AG08396 (cell line): ENCODE data around the gene CCSER1.
"Not testable (repeated sequence)": the region's sequence is repeated elsewhere in the genome, so short reads cannot be mapped to it uniquely, and the experiment has no call there.

ENCODE experiments used
- DNase-seq: peaks from one replicate; pipeline ENCODE4 v3.0.0; 2012; ENCODE audit warnings: low spot score, mixed read lengths

The CCSER1 gene

DNA sequence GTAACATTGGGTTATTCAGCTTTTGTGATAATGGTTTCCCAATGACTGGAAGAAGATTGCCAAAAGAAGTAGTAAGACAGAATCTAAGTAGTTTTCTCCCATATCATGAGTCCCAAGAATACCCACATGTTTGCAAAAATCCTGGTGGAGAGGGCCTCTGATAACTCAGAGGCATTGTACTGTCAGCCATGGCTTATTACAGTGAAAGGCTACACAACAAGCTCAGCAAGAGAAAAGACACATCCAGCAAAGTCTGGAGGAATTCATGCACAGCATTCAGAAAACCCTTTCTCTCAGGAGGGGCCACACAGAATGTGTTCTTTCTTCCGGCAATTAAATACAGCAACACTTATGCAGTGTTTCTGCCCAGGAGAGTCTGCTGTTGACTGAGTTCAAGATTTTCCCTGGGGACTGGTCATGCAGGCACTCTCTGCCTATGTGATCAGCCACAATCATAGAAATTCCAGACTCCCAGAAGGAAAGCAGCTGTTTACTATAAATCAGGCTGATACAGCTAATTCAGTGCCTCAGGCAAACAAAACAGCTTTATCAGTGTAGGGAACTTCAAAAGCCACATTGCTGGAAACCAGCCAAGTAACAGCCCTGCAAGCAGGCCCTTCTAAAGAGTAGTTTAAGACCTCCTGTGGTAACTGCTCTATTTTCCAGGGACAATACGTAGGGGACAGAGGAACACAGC is 937.1 kb downstream of the CCSER1 start:
- peak; percentile 1 for DNase-seq

DNA sequence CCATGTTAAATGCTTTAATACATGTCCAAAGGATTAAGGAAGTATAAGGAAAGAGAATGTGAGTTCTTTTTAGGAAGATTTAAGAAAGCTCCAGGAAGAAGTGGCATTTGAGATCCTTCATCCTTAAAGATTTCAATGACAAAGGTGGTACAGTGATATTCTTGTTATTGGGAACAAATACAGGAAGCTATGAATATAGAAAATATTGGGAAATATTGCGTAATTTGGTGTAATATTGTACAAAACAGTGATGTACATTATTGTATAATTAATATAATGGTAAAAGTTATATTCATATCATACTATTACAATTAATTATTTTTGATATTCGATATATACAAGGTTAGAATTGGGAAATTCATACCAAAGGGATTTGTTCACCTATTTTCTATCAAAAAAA is 937.9 kb downstream of the CCSER1 start:
- DNase-seq = no peak

DNA sequence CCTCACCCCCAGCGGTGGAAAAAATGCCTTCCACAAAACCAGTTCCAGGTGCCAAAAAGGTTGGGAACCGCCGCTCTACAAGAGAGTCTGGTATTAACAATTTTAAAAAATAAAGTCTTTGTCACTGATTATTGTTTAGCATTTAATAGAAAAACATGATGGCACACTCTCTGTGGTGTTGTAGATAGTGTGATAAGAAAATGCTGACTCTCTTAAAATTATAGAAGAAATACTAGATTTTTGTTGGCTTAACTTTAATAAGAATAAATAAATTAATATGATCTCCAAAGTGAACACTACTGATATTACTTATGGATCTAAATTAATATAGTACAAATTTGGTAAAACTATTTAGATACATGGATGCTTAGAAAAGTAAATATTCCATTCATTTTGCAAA is 943.5 kb downstream of the CCSER1 start:
- DNase-seq = no peak

DNA sequence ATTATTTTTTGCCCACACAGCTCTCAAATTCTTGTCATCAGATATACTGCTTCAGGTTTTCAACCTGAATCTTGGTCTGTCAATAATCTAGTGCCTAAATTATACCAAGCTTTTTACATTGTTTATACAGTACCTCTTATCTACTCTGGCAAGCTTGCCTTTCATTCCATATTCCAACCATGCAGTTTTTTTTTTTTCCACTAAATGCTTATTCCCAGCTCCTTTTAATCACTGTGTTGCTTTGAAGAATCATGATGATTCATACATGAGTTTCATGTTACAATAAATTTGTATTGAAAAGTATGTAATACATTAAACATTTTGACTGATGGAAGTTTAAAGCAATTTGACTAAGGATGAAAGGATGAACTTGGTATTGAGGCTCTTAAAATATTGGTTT is 949.0 kb downstream of the CCSER1 start:
- DNase-seq = no peak

DNA sequence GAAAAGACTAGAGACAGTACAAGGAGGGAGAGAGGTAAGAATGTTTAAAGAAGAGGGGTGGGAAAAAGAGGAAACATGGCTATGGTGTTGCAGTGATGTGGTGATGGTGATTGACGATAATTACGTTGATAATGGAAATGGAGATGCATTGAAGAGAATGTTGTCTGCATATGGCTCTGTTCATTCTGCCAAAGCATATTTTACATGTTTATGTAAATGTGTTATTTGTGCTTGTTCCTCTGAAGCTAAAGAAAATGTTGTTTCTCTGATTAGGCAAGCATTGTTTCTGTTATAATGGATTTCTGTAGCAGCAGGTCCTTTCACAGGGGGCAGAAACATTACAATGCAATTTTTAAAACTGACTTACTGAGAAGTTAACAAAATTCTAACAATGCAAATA is 958.8 kb downstream of the CCSER1 start:
- no peak for DNase-seq

DNA sequence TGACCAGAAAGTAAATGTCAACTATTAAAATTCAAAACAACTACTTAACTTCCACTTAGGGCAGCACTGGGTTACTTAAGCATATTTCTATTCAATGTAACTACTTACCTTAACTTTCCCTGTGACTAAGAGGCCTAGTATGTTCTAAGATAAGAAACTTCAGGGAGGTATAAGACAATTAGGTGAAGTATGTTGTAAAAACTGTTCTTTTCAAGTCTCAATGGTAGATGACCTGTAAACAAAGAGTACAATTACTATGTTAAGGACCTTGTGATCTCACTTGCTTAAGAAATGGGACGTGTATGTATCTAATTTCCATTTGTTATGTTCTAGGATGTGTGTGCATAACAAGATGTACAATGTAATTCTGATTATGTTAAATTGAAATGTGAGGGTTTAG is 960.5 kb downstream of the CCSER1 start:
- no peak for DNase-seq

DNA sequence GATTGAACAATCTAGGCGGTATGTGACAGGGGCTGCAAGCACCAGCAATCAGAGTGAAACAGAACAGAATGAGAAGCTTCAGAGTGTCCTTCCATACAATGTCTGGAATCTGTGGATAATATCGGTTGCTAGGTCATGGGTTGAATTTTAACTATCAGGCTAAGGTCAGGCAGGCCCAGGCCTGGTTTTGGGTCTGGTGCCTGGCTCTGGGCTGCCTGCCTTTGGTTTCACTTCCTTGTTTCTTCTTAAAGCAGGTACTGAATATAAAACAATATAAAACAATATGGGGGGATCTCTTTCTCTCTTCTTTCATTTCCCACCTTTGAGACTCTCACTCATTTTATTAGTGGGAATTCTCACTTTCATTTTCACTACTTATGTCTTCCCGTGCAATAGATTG is 962.0 kb downstream of the CCSER1 start:
- no peak for DNase-seq

DNA sequence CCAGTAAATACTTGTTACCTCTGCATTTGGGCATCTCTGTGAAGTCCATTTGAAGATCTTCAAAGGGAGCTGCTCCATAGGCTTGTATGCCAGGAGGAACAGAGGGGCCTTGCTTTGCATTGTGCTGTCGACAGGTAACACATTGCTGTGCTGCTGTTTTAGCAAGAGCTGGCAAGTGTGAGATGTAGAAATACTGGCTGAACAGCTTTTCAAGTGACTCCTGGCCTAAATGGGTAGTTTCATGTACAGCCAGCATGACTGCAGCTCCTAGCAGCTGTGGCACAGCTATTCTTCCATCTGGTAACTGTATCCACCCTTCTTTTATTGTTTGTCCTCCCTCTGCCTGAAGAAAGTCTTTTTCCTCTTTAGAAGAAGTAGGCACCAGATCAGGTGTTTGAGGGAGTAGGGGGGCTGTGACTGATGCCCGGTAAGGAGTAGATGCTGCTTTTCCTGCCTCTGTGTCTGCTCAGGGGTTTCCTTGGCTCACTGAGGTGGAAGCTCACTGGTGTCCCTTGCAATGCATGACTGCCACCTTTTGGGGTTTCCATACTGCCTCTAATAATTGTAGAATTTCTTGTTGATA is 965.3 kb downstream of the CCSER1 start:
- DNase-seq = no peak

DNA sequence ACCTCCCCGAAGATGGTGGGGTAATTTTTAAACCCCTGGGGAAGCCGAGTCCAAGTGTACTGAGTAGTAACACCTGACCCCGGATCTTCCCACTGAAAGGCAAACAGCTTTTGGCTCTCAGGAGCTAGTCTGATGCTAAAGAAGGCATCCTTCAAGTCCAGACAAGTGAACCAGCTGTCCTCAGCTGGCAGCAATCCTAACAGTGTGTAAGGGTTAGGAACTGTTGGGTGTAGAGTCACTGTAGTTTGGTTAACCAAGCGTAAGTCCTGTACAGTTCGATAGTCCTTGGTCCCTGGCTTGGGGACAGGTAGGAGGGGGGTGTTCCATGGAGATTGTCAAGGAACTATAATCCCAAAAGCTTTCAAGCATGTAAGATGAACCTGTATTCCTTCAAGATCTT is 967.0 kb downstream of the CCSER1 start:
- not testable (repeated sequence) for DNase-seq

DNA sequence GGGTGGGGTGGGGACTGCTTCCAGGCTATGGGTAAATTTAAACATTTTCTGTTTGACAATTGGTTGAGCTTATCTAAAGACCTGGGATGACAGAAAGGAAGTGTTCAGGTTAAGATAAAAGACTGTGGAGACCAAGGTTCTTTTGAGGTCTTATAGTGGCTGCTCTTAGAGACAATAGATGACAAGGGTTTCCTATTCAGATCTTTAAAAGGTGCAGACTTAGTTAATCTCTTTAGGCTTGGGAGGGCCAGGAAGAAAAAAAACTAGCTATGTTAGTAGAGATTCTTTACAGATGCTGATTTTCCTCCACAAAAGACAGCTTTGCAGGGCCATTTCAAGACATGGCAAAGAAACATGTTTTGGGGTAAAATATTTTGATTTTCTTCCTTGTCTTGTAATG is 972.5 kb downstream of the CCSER1 start:
- no peak for DNase-seq

DNA sequence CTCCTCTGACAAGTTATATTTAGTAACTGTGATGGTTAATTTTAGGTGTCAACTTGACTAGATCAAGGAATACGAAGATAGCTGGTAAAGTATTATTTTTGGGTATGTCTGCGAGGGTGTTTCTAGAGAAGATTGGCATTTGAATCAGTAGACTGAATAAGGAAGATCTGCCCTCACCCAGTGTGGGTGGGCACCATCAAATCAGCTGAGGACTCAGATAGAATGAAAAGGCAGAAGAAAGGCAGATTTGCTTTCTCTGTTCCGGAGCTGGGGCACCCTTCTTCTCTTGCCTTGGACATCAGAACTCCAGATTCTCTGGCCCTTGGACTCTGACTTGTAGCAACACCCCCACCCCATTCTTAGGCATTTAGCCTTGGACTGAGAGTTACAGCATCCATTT is 981.6 kb downstream of the CCSER1 start:
- no peak for DNase-seq

DNA sequence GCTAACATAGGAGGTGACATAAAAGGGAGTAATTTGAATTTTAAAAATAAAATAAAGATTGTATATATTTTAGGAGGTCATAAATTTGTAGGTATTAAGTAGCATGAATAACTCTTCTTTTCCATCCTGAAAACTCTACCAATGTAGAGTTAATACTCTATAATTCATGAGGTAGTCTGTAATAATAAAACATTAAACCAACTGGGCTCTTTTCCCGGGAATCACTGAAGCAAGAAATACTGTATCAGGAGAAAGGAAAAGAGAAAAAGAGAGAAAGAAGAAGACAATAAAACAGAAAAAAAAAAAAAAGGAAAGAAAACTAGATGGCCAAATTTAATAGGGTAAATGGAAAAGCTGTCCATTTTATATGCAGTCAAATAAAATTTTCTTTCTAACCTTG is 984.4 kb downstream of the CCSER1 start:
- DNase-seq = no peak

DNA sequence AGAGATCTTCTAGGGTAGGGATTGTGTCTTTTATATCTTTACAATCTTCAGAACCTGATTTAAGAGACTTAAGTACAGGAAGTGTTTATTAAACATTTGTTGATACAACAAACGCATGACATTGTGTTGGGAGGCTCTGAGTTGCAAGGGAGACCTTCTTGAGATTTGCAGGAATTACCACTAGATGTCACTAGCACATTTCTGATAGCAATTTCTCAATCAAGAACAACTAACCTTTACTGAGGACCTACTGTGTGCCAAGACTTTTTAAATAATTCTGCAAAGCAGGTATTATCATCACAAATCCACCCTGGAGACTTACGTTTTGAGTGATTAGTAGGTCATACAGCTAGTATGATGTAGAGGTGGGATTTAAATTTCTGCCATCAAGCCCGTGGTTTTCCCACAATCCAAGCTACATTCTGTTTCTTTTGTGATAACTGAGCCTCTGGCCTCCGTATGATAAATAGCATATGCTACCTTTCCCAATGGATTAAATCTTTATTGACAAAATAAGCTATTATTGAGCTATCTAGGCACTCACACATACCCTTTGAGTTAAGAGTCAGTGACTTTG is 986.0 kb downstream of the CCSER1 start:
- DNase-seq = peak; percentile 2

DNA sequence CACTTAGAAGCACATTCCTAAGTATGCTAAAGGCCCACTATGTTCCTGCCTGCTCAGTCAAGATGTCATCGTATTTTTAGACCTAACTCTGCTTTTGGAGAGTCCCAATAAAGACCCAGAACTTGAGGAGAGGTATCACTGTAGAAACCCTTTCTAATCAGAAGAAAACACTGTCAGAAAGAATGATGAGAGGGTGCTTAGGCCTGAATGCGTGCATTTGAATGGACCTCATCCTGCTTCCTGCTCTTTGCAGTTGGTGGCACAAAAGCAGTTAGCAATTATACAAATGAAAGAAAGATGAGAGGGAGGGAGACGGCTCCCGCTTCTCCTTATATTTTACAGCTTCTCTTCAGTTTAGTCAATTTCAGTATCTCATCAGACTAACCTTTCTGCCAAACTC is 987.2 kb downstream of the CCSER1 start:
- DNase-seq = no peak

DNA sequence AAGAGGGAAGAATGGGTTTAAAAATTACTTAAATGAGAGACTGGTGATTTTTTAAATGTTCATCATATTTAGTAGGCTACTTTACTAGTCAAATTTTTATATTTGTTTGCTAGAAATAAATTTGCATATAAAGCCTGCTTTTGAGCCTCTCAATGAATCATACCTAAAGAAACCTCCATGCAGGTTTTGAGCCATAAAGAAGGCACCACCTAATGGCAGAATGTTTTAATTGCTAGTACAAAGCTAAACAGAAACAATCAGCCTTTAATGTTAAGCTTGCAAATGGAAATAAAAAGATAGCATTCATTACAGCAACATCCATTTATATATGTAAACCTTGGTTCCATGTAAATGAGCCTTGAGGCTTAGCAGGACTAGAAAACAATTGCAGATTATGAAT is 989.7 kb downstream of the CCSER1 start:
- no peak for DNase-seq

DNA sequence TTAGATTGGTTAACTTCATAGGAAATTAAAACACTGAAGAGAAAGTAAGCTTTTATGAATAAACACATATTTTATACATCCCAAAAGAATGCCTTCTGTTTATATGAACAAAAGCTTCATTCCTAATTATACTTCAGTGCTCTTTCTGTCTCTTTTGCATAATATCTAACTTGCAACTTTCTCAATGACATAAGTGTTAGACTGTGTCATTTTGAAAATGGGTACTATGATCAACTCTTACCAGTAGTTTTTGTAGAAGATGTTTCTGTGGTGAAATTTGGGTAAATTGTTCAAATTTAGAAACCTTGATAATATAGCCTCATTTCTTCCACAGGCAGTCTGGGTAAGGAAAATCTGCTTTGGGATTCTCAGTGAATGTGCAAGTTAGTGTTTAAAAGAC is 991.4 kb downstream of the CCSER1 start:
- no peak for DNase-seq

DNA sequence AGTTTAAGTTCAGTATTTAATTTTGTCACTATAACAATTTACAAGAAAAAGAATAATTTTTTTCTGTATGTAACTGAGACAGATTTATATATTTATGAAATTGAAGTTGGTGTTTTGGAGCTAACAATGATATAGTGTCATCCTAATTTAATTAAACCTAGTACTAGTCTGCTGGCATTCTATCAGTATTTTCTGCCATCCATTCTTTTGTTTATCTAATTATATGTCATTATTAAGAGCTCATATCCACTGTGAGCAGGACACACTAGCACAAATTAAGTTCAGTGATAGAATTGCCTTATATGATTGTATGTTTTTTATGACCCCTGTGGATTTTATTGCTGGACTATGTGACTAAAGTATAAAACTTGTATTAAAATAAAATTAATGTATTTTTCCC is 996.5 kb downstream of the CCSER1 start:
- DNase-seq = no peak

DNA sequence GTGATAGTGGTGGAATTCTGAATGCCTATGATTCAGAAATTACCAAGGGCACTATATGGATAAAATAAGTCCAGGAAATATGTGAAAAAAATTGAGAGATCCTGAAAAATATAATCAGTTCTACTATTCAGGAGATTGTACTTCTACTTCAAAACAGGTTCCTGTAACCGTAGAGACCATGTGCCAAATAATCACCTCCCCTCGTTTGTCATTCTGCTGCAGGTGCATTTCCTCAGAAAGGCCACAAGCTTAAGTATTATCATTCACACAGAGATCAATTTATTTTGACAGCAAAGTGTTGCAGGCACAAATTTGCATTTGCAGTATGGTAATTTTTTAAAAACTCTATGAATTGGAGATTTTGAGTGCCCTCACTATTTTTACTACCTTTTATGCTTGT is 1000.0 kb downstream of the CCSER1 start:
- DNase-seq = no peak

DNA sequence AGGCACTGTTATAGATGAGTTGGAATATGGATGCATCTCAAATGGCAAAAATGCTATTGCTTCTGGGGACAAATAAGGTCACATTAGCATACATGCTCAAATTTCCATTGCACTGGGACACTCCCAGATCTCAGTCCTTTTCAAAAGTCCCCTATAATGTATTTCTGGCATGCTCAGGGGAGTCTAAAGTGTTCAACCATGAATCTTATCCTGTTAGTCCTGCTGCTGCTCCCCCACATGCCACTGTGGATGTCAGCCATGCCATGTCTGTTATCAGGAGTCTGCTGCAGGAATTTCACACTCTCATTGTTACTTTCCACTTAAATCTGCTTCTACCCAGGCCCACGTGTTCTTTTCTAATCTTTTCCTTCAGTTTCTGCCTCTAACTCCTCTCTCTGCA is 1000.6 kb downstream of the CCSER1 start:
- DNase-seq = no peak

DNA sequence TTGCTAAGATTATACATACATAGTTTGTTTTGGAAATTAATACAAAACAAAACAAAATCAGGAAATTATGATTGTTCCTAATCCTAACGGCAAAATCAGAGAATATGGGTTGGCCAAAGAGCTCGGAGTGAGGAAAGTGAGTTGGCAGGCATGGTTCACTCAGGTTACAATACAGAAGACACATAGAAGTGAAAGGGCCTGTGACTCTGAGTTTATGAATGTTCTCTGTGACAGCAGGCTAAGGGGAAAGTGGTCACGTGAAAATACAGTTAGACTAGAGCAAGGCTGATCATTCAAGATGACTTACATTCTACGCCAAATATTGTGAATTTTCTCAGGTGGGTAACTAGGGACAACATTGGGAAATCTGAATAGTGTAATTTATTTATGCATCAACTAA is 1001.3 kb downstream of the CCSER1 start:
- DNase-seq = no peak

DNA sequence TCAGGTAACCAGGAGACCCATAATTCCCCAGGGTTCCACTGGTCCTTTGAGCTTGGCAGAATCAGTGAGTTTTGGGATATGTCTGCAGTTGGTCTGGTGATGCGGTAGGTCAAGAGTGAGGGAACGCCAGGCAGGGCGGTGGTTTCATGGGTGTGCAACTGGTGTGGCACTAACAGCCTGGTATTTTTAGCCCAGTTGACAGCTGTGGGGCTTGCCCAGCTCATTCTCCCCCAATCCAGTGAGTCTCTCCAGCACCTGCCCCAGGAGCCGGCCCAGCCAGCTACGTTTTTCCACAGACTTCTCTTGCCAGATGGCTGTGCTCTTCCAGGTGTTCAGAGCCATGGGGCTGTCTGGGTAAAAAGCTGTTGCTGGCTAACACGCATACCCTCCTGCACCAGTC is 1019.9 kb downstream of the CCSER1 start:
- no peak for DNase-seq

DNA sequence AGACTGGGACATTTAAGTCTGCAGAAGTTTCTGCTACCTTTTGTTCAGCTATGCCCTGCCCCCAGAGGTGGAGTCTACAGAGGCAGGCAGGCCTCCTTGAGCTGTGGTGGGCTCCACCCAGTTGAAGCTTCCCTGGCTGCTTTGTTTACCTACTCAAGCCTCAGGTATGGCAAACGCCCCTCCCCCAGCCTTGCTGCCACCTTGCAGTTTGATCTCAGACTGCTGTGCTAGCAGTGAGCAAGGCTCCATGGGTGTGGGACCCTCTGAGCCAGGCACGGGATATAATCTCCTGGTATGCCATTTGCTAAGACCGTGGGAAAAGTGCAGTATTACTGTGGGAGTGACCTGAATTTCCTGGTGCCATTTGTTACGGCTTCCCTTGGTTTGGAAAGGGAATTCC is 1026.8 kb downstream of the CCSER1 start:
- DNase-seq = not testable (repeated sequence)

DNA sequence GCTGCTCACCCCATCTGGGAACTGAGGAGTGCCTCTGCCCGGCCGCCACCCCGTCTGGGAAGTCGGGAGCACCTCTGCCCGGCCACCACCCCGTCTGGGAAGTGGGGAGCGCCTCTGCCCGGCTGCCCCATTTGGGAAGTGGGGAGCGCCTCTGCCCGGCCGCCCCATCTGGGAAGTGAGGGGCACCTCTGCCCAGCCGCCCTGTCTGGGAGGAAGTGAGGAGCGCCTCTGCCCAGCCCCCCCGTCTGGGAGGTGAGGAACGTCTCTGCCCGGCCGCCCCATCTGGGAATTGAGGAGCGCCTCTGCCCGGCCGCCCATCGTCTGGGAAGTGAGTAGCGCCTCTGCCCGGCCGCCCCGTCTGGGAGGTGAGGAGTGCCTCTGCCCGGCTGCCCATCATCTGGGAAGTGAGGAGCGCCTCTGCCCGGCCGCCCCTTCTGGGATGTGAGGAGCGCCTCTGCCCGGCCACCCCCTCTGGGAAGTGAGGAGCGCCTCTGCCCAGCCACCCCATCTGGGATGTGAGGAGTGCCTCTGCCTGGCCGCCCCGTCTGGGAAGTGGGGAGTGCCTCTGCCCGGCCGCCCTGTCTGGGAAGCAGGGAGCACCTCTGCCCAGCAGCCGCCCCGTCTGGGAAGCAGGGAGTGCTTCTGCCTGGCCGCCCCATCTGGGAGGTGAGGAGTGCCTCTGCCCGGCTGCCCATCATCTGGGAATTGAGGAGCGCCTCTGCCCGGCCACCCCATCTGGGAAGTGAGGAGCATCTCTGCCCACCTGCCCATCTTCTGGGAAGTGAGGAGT is 1040.9 kb downstream of the CCSER1 start:
- DNase-seq = not testable (repeated sequence)
